ENCODE results near the gene MMP3.

Gene MMP3

GRCh38 chr11:102850973-102851745, 7.8 kb upstream of the MMP3 start:
- Mint-ChIP-seq H3K27ac (no peak overlapping the region), H3K9me3 (no peaks in the 10 kb centered on the region), H3K27me3 (peaks cover 10 to 11% of the 10 kb centered on the region in 2 donors), H3K4me3 (no peak overlapping the region), H3K36me3 (ENCODE audit: insufficient read depth) (no peaks in the 10 kb centered on the region), H3K4me1 (ENCODE audit: low read depth in 2 of 2) (no peaks in the 10 kb centered on the region)
- ATAC-seq (replicated peaks) (no peak), DNase-seq (no peak)

DNA sequence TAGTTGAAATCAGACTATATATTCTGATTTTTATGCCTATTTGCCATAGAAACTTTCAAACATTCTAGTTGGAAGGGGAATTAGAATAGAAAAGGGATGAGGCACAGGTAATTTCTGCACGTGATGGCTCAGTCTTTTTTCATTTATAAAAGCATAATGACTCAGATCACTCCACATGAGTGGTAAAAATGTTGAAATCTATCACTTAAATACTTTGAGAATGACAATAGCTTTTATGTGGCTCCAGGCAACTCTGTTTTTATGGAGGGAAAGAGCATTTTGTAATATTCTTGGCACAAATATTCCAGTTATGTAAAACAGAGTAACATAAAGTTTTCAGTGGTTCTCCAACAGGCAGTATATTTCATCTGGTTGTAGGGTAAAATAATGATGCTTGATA, 5.9 kb upstream of the MMP3 start:
- no peaks in the 10 kb centered on the region for H3K9me3 Mint-ChIP-seq
- no peaks in the 10 kb centered on the region for H3K36me3 Mint-ChIP-seq (ENCODE audit: insufficient read depth)
- H3K4me3 Mint-ChIP-seq, result no peak overlapping the region
- ATAC-seq (replicated peaks) (no peak), DNase-seq (no peak)
- no peak overlapping the region for H3K27ac Mint-ChIP-seq
- no peaks in the 10 kb centered on the region for H3K4me1 Mint-ChIP-seq (ENCODE audit: low read depth in 2 of 2)
- H3K27me3 Mint-ChIP-seq, result peaks cover 6 to 10% of the 10 kb centered on the region in 2 donors

DNA sequence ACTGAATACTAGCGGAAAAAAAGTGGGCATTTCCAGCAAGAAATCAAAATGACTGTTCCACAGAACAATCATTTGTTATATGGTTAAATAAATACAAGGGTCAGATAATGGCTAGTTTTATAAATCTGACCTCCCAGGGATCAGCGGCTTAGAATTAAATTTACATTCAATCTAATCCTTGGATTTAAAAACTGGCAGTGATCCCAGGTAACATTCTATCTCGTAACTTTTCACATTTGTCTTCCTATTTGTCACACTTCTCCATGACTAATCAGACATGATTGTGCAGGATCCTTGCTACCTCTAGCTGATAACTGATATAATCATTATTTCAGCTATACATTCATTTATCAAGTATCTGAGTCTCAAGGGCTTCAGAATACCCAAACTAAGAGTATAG, 2.9 kb upstream of the MMP3 start:
- Mint-ChIP-seq H3K4me1 (ENCODE audit: low read depth in 2 of 2) (no peaks in the 10 kb centered on the region), H3K27ac (no peak overlapping the region), H3K27me3 (peaks cover 0 to 8% of the 10 kb centered on the region in 2 donors), H3K4me3 (no peak overlapping the region), H3K9me3 (no peaks in the 10 kb centered on the region), H3K36me3 (ENCODE audit: insufficient read depth) (no peaks in the 10 kb centered on the region)
- ATAC-seq (replicated peaks), result no peak
- no peak for DNase-seq

DNA sequence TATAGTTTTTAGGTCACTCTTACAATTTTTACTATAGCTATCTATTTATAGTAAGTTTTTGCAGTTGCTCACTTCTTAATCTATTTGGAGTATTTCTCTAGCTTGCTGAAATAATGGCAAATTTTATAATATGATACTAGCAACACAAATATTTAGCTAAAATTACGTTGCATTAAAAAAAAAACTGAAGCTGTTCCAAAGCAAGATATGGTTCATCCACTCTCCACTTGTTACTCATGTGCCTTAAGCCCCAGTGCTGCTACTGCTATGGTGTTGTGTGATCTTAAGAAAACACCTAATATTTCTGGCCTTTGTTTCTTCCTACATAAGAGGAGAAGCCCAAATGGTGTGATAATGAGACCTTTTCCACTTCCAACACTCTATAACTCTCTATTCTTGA, 479 bp downstream of the MMP3 start:
- H3K4me1 Mint-ChIP-seq (ENCODE audit: low read depth in 2 of 2), result no peaks in the 10 kb centered on the region
- DNase-seq (no peak), ATAC-seq (replicated peaks) (no peak)
- no peaks in the 10 kb centered on the region for H3K36me3 Mint-ChIP-seq (ENCODE audit: insufficient read depth)
- peaks cover 0 to 8% of the 10 kb centered on the region in 2 donors for H3K27me3 Mint-ChIP-seq
- no peak overlapping the region for H3K27ac Mint-ChIP-seq
- H3K9me3 Mint-ChIP-seq, result no peaks in the 10 kb centered on the region
- H3K4me3 Mint-ChIP-seq, result no peak overlapping the region

DNA sequence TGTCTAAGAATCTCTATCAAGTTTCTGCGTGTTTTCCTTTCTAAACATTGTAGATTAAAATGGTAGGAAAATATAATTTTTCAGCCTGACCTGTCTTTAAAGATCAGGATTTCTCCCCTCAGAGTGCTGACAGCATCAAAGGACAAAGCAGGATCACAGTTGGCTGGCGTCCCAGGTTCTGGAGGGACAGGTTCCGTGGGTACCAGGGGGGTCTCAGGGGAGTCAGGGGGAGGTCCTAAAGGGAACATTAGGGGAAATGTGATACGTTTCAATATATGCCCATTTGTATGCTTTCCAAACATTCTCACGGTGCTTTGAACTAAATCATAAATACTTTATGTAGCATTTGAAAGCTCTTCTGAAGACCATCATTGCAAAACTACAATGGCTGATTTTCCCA, 3.4 kb downstream of the MMP3 start:
- no peak for ATAC-seq (replicated peaks)
- no peaks in the 10 kb centered on the region for H3K36me3 Mint-ChIP-seq (ENCODE audit: insufficient read depth)
- H3K27ac Mint-ChIP-seq, result no peak overlapping the region
- no peak for DNase-seq
- H3K27me3 Mint-ChIP-seq, result peaks cover 0 to 8% of the 10 kb centered on the region in 2 donors
- H3K9me3 Mint-ChIP-seq, result no peaks in the 10 kb centered on the region
- H3K4me3 Mint-ChIP-seq, result no peak overlapping the region
- no peaks in the 10 kb centered on the region for H3K4me1 Mint-ChIP-seq (ENCODE audit: low read depth in 2 of 2)

- Mint-ChIP-seq H3K4me3 (no peak overlapping the region), H3K9me3 (no peaks in the 10 kb centered on the region), H3K27me3 (peaks cover 0 to under 1% of the 10 kb centered on the region in 2 donors), H3K27ac (no peak overlapping the region), H3K36me3 (ENCODE audit: insufficient read depth) (no peaks in the 10 kb centered on the region), H3K4me1 (ENCODE audit: low read depth in 2 of 2) (no peaks in the 10 kb centered on the region)
- DNase-seq (no peak), ATAC-seq (replicated peaks) (no peak)
These were observed 5.8 kb downstream of the MMP3 start for GRCh38 chr11:102837646-102838045.

DNA sequence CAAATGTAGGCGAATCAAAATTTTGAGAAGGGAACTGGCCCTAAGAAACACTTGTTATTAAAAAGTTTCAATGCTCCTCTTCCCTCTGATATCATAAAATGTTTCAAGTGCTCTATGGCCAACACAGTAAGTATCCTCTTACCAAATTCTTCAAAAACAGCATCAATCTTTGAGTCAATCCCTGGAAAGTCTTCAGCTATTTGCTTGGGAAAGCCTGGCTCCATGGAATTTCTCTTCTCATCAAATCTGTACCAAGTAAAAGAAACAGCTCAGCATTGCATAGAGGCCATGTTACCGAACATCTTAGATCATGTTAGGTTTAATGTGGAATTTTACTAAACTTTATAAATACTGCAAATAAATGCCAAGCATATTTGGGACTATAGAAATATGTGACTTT, 6.3 kb downstream of the MMP3 start:
- Mint-ChIP-seq H3K27me3 (peaks cover 1 to 6% of the 10 kb centered on the region in 2 donors), H3K4me3 (no peak overlapping the region), H3K9me3 (no peaks in the 10 kb centered on the region), H3K27ac (no peak overlapping the region), H3K4me1 (ENCODE audit: low read depth in 2 of 2) (no peaks in the 10 kb centered on the region), H3K36me3 (ENCODE audit: insufficient read depth) (no peaks in the 10 kb centered on the region)
- ATAC-seq (replicated peaks), result no peak
- DNase-seq, result no peak

DNA sequence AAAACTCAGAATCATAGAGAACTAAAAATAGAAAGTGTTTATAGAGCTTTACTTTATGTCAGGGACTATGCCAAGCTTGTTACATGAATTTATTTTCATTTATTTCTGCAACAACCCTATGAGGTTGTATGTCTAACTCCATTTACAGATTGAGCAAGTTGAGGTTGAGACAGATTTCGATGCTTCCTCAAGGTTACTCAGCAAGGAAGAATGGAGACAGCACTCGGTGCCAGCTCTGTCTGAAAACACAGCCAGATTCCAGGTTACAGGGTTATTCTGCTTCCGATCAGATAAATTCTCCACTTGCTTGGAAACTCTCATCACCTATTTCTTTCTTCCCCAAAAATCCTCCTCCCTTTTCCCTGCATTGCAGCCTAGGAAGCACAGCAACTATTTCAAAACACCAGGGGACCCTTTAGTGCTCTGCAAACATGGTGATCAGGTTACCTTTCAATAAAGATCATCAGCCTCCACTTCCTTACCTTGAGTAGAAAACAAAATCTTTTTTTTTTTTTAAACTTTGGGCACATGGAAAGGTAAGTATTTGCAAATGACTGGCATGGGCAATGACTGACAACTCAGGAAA, 7.0 kb downstream of the MMP3 start:
- no peak for DNase-seq
- no peaks in the 10 kb centered on the region for H3K36me3 Mint-ChIP-seq (ENCODE audit: insufficient read depth)
- ATAC-seq (replicated peaks), result no peak
- H3K27ac Mint-ChIP-seq, result no peak overlapping the region
- peaks cover 9 to 13% of the 10 kb centered on the region in 2 donors for H3K27me3 Mint-ChIP-seq
- H3K9me3 Mint-ChIP-seq, result no peaks in the 10 kb centered on the region
- H3K4me1 Mint-ChIP-seq (ENCODE audit: low read depth in 2 of 2), result no peaks in the 10 kb centered on the region
- no peak overlapping the region for H3K4me3 Mint-ChIP-seq

GRCh38 chr11:102833731-102834130, 9.7 kb downstream of the MMP3 start:
- Mint-ChIP-seq H3K27me3 (peaks cover 18 to 32% of the 10 kb centered on the region in 2 donors), H3K4me3 (no peak overlapping the region), H3K4me1 (ENCODE audit: low read depth in 2 of 2) (no peaks in the 10 kb centered on the region), H3K36me3 (ENCODE audit: insufficient read depth) (no peaks in the 10 kb centered on the region), H3K9me3 (no peaks in the 10 kb centered on the region), H3K27ac (no peak overlapping the region)
- no peak for DNase-seq
- ATAC-seq (replicated peaks), result no peak

DNA sequence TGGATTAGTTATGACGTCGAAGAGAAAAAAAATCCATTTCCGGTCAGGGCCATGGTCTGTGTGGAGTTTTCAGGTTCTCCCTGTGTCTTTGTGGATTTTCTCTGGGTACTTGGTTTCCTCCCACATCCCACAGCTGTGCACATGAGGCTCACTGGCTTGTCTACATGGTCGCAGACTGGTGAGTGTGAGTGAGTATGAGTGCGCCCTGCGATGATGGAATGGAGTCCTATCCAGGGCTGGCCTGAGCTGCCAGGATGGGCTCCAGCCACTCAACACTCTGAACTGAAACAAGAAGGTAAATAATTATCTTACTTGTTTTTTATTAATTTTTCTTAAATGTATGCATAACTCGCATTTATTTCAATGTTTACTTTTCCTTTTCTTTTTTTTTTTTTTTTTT, 10.8 kb downstream of the MMP3 start:
- H3K36me3 Mint-ChIP-seq (ENCODE audit: insufficient read depth), result no peaks in the 10 kb centered on the region
- H3K9me3 Mint-ChIP-seq, result no peaks in the 10 kb centered on the region
- H3K27ac Mint-ChIP-seq, result no peak overlapping the region
- H3K4me1 Mint-ChIP-seq (ENCODE audit: low read depth in 2 of 2), result no peaks in the 10 kb centered on the region
- no peak overlapping the region for H3K4me3 Mint-ChIP-seq
- no peak for DNase-seq
- H3K27me3 Mint-ChIP-seq, result peaks cover 18 to 32% of the 10 kb centered on the region in 2 donors
- ATAC-seq (replicated peaks), result no peak

DNA sequence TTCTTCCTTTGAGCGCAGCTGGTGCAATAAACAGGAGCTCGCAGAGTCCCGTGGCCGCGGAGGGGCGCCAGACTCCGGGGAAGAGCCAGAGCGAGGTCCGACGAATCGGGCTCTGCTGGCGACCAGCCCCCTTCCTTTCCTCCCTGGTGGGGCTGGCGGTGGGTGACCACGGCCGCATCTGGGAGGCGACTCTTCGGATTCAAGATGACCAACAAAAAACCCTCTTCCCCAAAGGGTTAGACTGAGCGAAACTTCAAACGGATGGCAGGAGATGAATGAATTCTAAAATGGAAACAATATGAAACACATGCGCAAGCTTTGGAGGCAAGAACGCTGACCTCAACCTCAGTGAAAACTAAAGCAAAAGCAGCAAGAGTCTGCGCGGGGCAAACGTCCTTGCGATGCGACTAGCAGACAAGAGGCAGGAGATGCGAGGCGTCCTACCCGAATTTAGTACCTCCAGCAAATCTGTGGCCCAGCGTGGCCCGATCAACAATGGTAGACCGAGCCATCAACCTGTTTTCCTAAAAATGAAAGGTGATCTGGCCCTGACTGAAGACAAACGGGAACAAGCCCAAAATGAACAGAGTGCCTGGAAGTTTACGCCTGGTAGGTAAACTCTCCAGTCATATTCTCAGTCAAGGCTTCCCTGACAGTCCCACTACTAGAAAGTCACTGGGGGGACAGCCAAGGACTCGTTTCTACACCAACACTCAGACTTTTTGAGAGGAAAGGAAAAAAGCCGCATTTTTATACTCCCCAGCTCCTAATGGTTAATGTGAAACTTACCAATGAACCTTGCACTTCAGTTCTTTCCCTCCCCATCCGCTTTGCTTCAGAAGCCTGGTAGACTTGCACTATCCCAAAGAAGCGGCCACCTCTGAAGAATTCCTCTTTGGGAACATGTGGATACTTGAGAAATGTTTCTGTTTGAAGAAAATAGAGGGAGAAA, 11.6 kb downstream of the MMP3 start:
- Mint-ChIP-seq H3K9me3 (no peaks in the 10 kb centered on the region), H3K4me3 (no peak overlapping the region), H3K4me1 (ENCODE audit: low read depth in 2 of 2) (no peaks in the 10 kb centered on the region), H3K27me3 (peaks cover 22 to 40% of the 10 kb centered on the region in 2 donors), H3K36me3 (ENCODE audit: insufficient read depth) (no peaks in the 10 kb centered on the region), H3K27ac (no peak overlapping the region)
- ATAC-seq (replicated peaks) (no peak), DNase-seq (no peak)

DNA sequence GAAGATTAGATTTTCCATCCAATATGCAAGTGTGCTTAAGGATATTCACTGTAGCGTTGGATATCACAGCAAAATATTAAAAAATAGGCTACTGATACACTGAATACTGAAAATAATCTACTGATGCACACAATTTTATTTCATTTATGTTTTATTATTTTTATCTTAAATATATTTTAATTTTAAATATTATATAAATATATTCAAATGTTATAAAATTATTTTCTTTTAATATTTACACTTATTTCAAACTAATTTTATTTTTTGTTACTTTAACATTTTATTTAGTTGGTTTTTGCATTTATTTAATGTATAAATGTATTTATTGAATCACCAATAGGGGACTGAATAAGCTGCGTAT, 12.3 kb downstream of the MMP3 start:
- Mint-ChIP-seq H3K36me3 (ENCODE audit: insufficient read depth) (no peaks in the 10 kb centered on the region), H3K27ac (no peak overlapping the region), H3K4me3 (no peak overlapping the region), H3K4me1 (ENCODE audit: low read depth in 2 of 2) (no peaks in the 10 kb centered on the region), H3K9me3 (no peaks in the 10 kb centered on the region), H3K27me3 (peaks cover 22 to 47% of the 10 kb centered on the region in 2 donors)
- ATAC-seq (replicated peaks) (no peak), DNase-seq (no peak)

GRCh38 chr11:102830001-102830727, 13.2 kb downstream of the MMP3 start:
- peaks cover 22 to 47% of the 10 kb centered on the region in 2 donors for H3K27me3 Mint-ChIP-seq
- H3K9me3 Mint-ChIP-seq, result no peaks in the 10 kb centered on the region
- H3K27ac Mint-ChIP-seq, result no peak overlapping the region
- H3K4me1 Mint-ChIP-seq (ENCODE audit: low read depth in 2 of 2), result no peaks in the 10 kb centered on the region
- no peak for ATAC-seq (replicated peaks)
- H3K36me3 Mint-ChIP-seq (ENCODE audit: insufficient read depth), result no peaks in the 10 kb centered on the region
- H3K4me3 Mint-ChIP-seq, result no peak overlapping the region
- DNase-seq, result no peak
